H9 (cell line): ENCODE results near the gene TMEM200C. TPM values are rescaled to one million over a fixed set of nuclear protein-coding genes. Genes with fewer than 3 reads are reported as not detected.
A peak's percentile ranks its signal among the peaks of the same experiment; 100 is the strongest.

Source experiments
- DNase-seq: peaks from one replicate; pipeline ENCODE4 v3.0.0-alpha.2; 2017
- H2AFZ ChIP-seq: one replicate; pipeline ENCODE4 v1.6.1; 2013; ENCODE audit warnings: mild to moderate bottlenecking, low read length, control low read depth, moderate library complexity
- H2AK5ac ChIP-seq: 2 replicates; pipeline ENCODE4 v1.6.1; 2013; ENCODE audit warnings: low read length, control low read depth, mixed read lengths; ENCODE audit not compliant: insufficient read length
- H2BK120ac ChIP-seq: one replicate; pipeline ENCODE4 v1.6.1; 2013; ENCODE audit warnings: low read depth, mild to moderate bottlenecking, low read length, control low read depth, inconsistent platforms; ENCODE audit not compliant: poor library complexity, severe bottlenecking
- H2BK12ac ChIP-seq: 2 replicates; pipeline ENCODE4 v1.6.1; 2013; ENCODE audit warnings: low read length, control low read depth, mixed read lengths, low read depth; ENCODE audit not compliant: insufficient read length
- H2BK15ac ChIP-seq: 2 replicates; pipeline ENCODE4 v1.6.1; 2013; ENCODE audit warnings: low read depth, low read length, control low read depth
- H2BK20ac ChIP-seq: one replicate; pipeline ENCODE4 v1.6.1; 2013; ENCODE audit warnings: low read depth, mild to moderate bottlenecking, low read length, control low read depth, inconsistent platforms; ENCODE audit not compliant: poor library complexity, severe bottlenecking
- H2BK5ac ChIP-seq: 2 replicates; pipeline ENCODE4 v1.6.1; 2013; ENCODE audit warnings: low read length, control low read depth, mixed read lengths; ENCODE audit not compliant: insufficient read length
- H3K14ac ChIP-seq: 2 replicates; pipeline ENCODE4 v1.6.1; 2013; ENCODE audit warnings: low read length, control low read depth; ENCODE audit not compliant: insufficient read depth
- H3K18ac ChIP-seq: 2 replicates; pipeline ENCODE4 v1.6.1; 2013; ENCODE audit warnings: low read depth, mild to moderate bottlenecking, mixed read lengths, low read length, control low read depth; ENCODE audit not compliant: insufficient read length
- H3K23ac ChIP-seq: 2 replicates; pipeline ENCODE4 v1.6.1; 2013; ENCODE audit warnings: low read length, control low read depth, mixed read lengths, low read depth; ENCODE audit not compliant: insufficient read length
- H3K23me2 ChIP-seq: 2 replicates; pipeline ENCODE4 v1.6.1; 2013; ENCODE audit warnings: low read depth, mild to moderate bottlenecking, mixed read lengths, low read length, control low read depth; ENCODE audit not compliant: insufficient read length, poor library complexity, severe bottlenecking
- H3K27ac ChIP-seq: 2 replicates; pipeline ENCODE4 v1.5.1; 2013; ENCODE audit warnings: low read length, control low read depth, mixed read lengths, low read depth; ENCODE audit not compliant: insufficient read length
- H3K27me3 ChIP-seq: 2 replicates; pipeline ENCODE4 v1.6.1; 2013; ENCODE audit warnings: low read length, control low read depth, inconsistent platforms; ENCODE audit not compliant: insufficient read depth
- H3K4ac ChIP-seq: 2 replicates; pipeline ENCODE4 v1.6.1; 2013; ENCODE audit warnings: low read depth, mild to moderate bottlenecking, control low read depth, inconsistent platforms, low read length, moderate library complexity
- H3K4me1 ChIP-seq: 2 replicates; pipeline ENCODE4 v1.6.1; 2013; ENCODE audit warnings: low read length, control low read depth, inconsistent platforms; ENCODE audit not compliant: insufficient read depth
- H3K4me2 ChIP-seq: 2 replicates; pipeline ENCODE4 v1.6.1; 2013; ENCODE audit warnings: low read length, control low read depth, mixed read lengths; ENCODE audit not compliant: insufficient read length, insufficient read depth
- H3K56ac ChIP-seq: 2 replicates; pipeline ENCODE4 v1.6.1; 2013; ENCODE audit warnings: low read depth, mild to moderate bottlenecking, mixed read lengths, low read length, control low read depth; ENCODE audit not compliant: insufficient read length
- H3K79me1 ChIP-seq: 2 replicates; pipeline ENCODE4 v1.6.1; 2013; ENCODE audit warnings: low read depth, mild to moderate bottlenecking, moderate library complexity, low read length, control low read depth, inconsistent platforms; ENCODE audit not compliant: insufficient read depth, poor library complexity, severe bottlenecking
- H3K79me2 ChIP-seq: 2 replicates; pipeline ENCODE4 v1.6.1; 2013; ENCODE audit warnings: low read length, control low read depth, inconsistent platforms; ENCODE audit not compliant: insufficient read depth
- H3K9ac ChIP-seq: 2 replicates; pipeline ENCODE4 v1.6.1; 2013; ENCODE audit warnings: low read length, control low read depth, mixed read lengths; ENCODE audit not compliant: insufficient read length; ENCODE audit errors: extremely low read depth
- H3K9me3 ChIP-seq: one replicate; pipeline ENCODE4 v1.6.1; 2013; ENCODE audit warnings: low read depth, low read length, inconsistent platforms; ENCODE audit not compliant: control insufficient read depth
- H3T11ph ChIP-seq: one replicate; pipeline ENCODE4 v1.6.1; 2013; ENCODE audit warnings: mild to moderate bottlenecking, low read length, control low read depth, inconsistent platforms
- H4K20me1 ChIP-seq: one replicate; pipeline ENCODE4 v1.6.1; 2013; ENCODE audit not compliant: control insufficient read depth, insufficient read length, insufficient read depth
- H4K5ac ChIP-seq: 2 replicates; pipeline ENCODE4 v1.6.1; 2013; ENCODE audit warnings: low read depth, mild to moderate bottlenecking, mixed read lengths, low read length, control low read depth; ENCODE audit not compliant: insufficient read length
- H4K8ac ChIP-seq: replicated peaks from 2 replicates; pipeline ENCODE4 v1.6.1; 2013; ENCODE audit warnings: low read length, control low read depth, mixed read lengths, low read depth; ENCODE audit not compliant: insufficient read length
- H4K91ac ChIP-seq: 2 replicates; pipeline ENCODE4 v1.6.1; 2013; ENCODE audit warnings: low read depth, mild to moderate bottlenecking, moderate library complexity, mixed read lengths, low read length, control low read depth; ENCODE audit not compliant: insufficient read length
- H3K27ac Mint-ChIP-seq, 3 experiments: 2 replicates in 2 of 3; 3 replicates in 1 of 3; pipeline ENCODE4 v1.8.0; 2020 to 2021; ENCODE audit warnings: mixed read lengths in 3 of 3, mild to moderate bottlenecking in 1 of 3, moderate library complexity in 1 of 3
- H3K27me3 Mint-ChIP-seq: 2 replicates; pipeline ENCODE4 v1.8.0; 2021; ENCODE audit warnings: low read depth, mild to moderate bottlenecking, moderate library complexity, mixed read lengths
- H3K36me3 Mint-ChIP-seq, 3 experiments: 2 replicates in 2 of 3; 3 replicates in 1 of 3; pipeline ENCODE4 v1.8.0; 2020 to 2021; ENCODE audit warnings: low read depth in 3 of 3, mixed read lengths in 3 of 3; ENCODE audit not compliant: insufficient read depth in 1 of 3
- H3K4me1 Mint-ChIP-seq, 2 experiments: 2 replicates each; pipeline ENCODE4 v1.8.0; 2020; ENCODE audit warnings: mixed read lengths in 2 of 2
- H3K4me3 Mint-ChIP-seq, 2 experiments: 2 replicates in 1 of 2; 3 replicates in 1 of 2; pipeline ENCODE4 v1.8.0; 2020 to 2021; ENCODE audit warnings: mild to moderate bottlenecking in 2 of 2, mixed read lengths in 2 of 2, moderate library complexity in 1 of 2
- H3K9me3 Mint-ChIP-seq, 2 experiments: 2 replicates in 1 of 2; 3 replicates in 1 of 2; pipeline ENCODE4 v1.8.0; 2020; ENCODE audit warnings: mild to moderate bottlenecking in 2 of 2, mixed read lengths in 2 of 2, moderate library complexity in 1 of 2
- WGBS: extraction: QIAGEN DNeasy Blood & Tissue Kit; methylation state at CpG from one replicate; pipeline ENCODE4 v1.1.7; 2013; ENCODE audit warnings: missing lambda C conversion rate, low lambda C conversion rate, mixed read lengths; ENCODE audit not compliant: insufficient read length; ENCODE audit errors: extremely low coverage; 5-methylcytosine and 5-hydroxymethylcytosine counted together
- total RNA-seq: library from RNA; stranded (reverse); gene quantifications from 2 replicates; pipeline ENCODE4 v1.2.1, GENCODE V29; 2021
- TF ChIP-seq, protein P1 (sequence below): fragments of 200-600 bp; sonication (generic); conservative IDR thresholded peaks from 3 replicates; pipeline ENCODE4 v1.8.0; 2021; ENCODE audit warnings: antibody characterized with exemption, mild to moderate bottlenecking

The TMEM200C gene
- total RNA-seq, 1 experiment from 2014 or later = 6.3 TPM

DNA sequence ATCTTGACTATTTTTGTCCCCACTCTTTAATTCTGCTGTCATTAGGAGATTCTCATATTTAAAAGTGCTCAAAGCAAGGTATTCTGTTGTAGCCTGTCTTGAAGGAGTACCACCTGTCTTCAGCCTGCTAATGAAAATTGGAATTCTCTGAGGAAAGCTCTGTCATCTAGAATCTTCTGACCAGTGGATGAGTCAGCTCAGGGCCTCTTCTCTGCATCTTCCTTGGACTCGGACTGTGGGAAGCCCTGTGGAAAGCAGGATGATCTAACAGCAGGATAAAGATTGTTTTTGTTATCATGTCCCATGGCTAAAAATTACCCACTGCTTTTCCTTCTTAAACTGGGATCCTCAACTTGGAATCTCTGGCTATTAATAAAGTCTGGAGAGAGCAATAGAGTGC is 18.7 kb upstream of the TMEM200C start:
- TF ChIP-seq, protein P1, sequence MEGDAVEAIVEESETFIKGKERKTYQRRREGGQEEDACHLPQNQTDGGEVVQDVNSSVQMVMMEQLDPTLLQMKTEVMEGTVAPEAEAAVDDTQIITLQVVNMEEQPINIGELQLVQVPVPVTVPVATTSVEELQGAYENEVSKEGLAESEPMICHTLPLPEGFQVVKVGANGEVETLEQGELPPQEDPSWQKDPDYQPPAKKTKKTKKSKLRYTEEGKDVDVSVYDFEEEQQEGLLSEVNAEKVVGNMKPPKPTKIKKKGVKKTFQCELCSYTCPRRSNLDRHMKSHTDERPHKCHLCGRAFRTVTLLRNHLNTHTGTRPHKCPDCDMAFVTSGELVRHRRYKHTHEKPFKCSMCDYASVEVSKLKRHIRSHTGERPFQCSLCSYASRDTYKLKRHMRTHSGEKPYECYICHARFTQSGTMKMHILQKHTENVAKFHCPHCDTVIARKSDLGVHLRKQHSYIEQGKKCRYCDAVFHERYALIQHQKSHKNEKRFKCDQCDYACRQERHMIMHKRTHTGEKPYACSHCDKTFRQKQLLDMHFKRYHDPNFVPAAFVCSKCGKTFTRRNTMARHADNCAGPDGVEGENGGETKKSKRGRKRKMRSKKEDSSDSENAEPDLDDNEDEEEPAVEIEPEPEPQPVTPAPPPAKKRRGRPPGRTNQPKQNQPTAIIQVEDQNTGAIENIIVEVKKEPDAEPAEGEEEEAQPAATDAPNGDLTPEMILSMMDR = no peak
- no peak overlapping the region for H3T11ph ChIP-seq
- no peak overlapping the region for H3K4me2 ChIP-seq
- H3K9me3 Mint-ChIP-seq = no peaks in the 10 kb centered on the region
- no peak overlapping the region for H3K9ac ChIP-seq
- no peak for DNase-seq
- H3K27ac ChIP-seq = no peak overlapping the region
- H3K9me3 ChIP-seq = no peaks in the 10 kb centered on the region
- no peak overlapping the region for H3K4me3 Mint-ChIP-seq
- no CpG with 5 or more reads among the region's 1 CpG for WGBS
- H3K56ac ChIP-seq = no peak overlapping the region
- no peaks in the 10 kb centered on the region for H3K23me2 ChIP-seq
- peaks cover 18 to 33% of the 10 kb centered on the region in 2 experiments for H3K4me1 Mint-ChIP-seq
- no peak overlapping the region for H3K14ac ChIP-seq
- H3K79me1 ChIP-seq = no peaks in the 10 kb centered on the region
- no peaks in the 10 kb centered on the region for H3K27me3 Mint-ChIP-seq
- H3K79me2 ChIP-seq = no peaks in the 10 kb centered on the region
- H2BK12ac ChIP-seq = no peak overlapping the region
- 0 out of 7 replicates have a peak overlapping the region, but pooled peaks of 1 of the 3 experiments have one; percentile 60 for H3K27ac Mint-ChIP-seq
- no peak overlapping the region for H3K18ac ChIP-seq
- no peak overlapping the region for H2BK15ac ChIP-seq
- no peak overlapping the region for H2AFZ ChIP-seq
- H4K5ac ChIP-seq = no peak overlapping the region
- H4K20me1 ChIP-seq = no peaks in the 10 kb centered on the region
- peaks cover 0 to 4% (median 0%) of the 10 kb centered on the region in 3 experiments; a peak in 1 of 7 replicates for H3K36me3 Mint-ChIP-seq
- peaks cover 2% of the 10 kb centered on the region; the same call in 1 of the 2 replicates for H3K4me1 ChIP-seq
- no peak overlapping the region for H3K23ac ChIP-seq
- H2BK20ac ChIP-seq = no peak overlapping the region
- H2BK120ac ChIP-seq = no peak overlapping the region
- no peak overlapping the region for H4K91ac ChIP-seq
- no peak overlapping the region for H4K8ac ChIP-seq
- H2BK5ac ChIP-seq = no peak overlapping the region
- H2AK5ac ChIP-seq = no peak overlapping the region
- no peak overlapping the region for H3K4ac ChIP-seq
- H3K27me3 ChIP-seq = no peaks in the 10 kb centered on the region
